Sigmoid colon (tissue), 4 donors: ENCODE measurements around the gene KDM5C.

Experiments used
- EP300 ChIP-seq, 4 donors: sonication (generic); formaldehyde crosslinking; IDR thresholded peaks; one replicate each; pipeline ENCODE4 v1.6.1; 2017; ENCODE audit warnings: antibody characterized with exemption in 4 of 4
- POLR2AphosphoS5 ChIP-seq, 4 donors: sonication (generic); formaldehyde crosslinking; IDR thresholded peaks; one replicate each; pipeline ENCODE4 v1.6.1; 2017; ENCODE audit warnings: antibody characterized with exemption in 4 of 4

- no peak for TF ChIP-seq POLR2AphosphoS5 (IDR thresholded peaks at IDR 0.05)
- TF ChIP-seq EP300 (IDR thresholded peaks at IDR 0.05) = no peak
Observed at GRCh38 chrX:53186351-53186750, 38.7 kb downstream of the KDM5C start.
